Activated T-cell treated with anti-CD3 and anti-CD28 coated beads for 24 hours (primary cell): ENCODE measurements around the gene NIM1K.
"Not testable (repeated sequence)": the region's sequence is repeated elsewhere in the genome, so short reads cannot be mapped to it uniquely, and the experiment has no call there.

Experiments
- DNase-seq: peaks from one replicate; pipeline ENCODE4 v3.0.0-alpha.2; 2020; ENCODE audit warnings: low read depth

NIM1K gene

GRCh38 chr5:43191740-43192557 is at the start of gene NIM1K:
Gene NIM1K (plus strand): TSS chr5:43192225. CDS start chr5:43245776, 53,551 bp downstream.
- DNase-seq: peak; percentile 23

GRCh38 chr5:43145071-43145470 is 47.0 kb upstream of the NIM1K start:
- DNase-seq: no peak

GRCh38 chr5:43146958-43147357 is 45.1 kb upstream of the NIM1K start:
- no peak for DNase-seq

GRCh38 chr5:43148417-43148816 is 43.6 kb upstream of the NIM1K start:
- DNase-seq: no peak

- no peak for DNase-seq
Observed at GRCh38 chr5:43149231-43149630, 42.8 kb upstream of the NIM1K start.

GRCh38 chr5:43150075-43150474 is 42.0 kb upstream of the NIM1K start:
- DNase-seq: no peak

- DNase-seq: no peak
Observed at GRCh38 chr5:43150748-43151147, 41.3 kb upstream of the NIM1K start.

GRCh38 chr5:43152946-43153345 is 39.1 kb upstream of the NIM1K start:
- DNase-seq: no peak

- DNase-seq: no peak
Observed at GRCh38 chr5:43154469-43154868, 37.6 kb upstream of the NIM1K start.

- no peak for DNase-seq
Observed at GRCh38 chr5:43155394-43156096, 36.5 kb upstream of the NIM1K start.

GRCh38 chr5:43156388-43156787 is 35.6 kb upstream of the NIM1K start:
- DNase-seq: no peak

GRCh38 chr5:43157068-43157467 is 35.0 kb upstream of the NIM1K start:
- DNase-seq: no peak

- DNase-seq: no peak
Observed at GRCh38 chr5:43161244-43161643, 30.8 kb upstream of the NIM1K start.

- DNase-seq: not testable (repeated sequence)
Observed at GRCh38 chr5:43164801-43165200, 27.2 kb upstream of the NIM1K start.

- DNase-seq: no peak
Observed at GRCh38 chr5:43165323-43165722, 26.7 kb upstream of the NIM1K start.

GRCh38 chr5:43168175-43168574 is 23.9 kb upstream of the NIM1K start:
- DNase-seq: no peak

GRCh38 chr5:43171451-43171850 is 20.6 kb upstream of the NIM1K start:
- DNase-seq: no peak

- no peak for DNase-seq
Observed at GRCh38 chr5:43171926-43172325, 20.1 kb upstream of the NIM1K start.

GRCh38 chr5:43172779-43173178 is 19.2 kb upstream of the NIM1K start:
- DNase-seq: no peak

GRCh38 chr5:43174586-43174985 is 17.4 kb upstream of the NIM1K start:
- DNase-seq: no peak

- DNase-seq: no peak
Observed at GRCh38 chr5:43179836-43180235, 12.2 kb upstream of the NIM1K start.

GRCh38 chr5:43182421-43182820 is 9.6 kb upstream of the NIM1K start:
- DNase-seq: no peak

GRCh38 chr5:43183101-43183500 is 8.9 kb upstream of the NIM1K start:
- not testable (repeated sequence) for DNase-seq
